IPS-NIHi11 (cell line): ENCODE measurements around the gene IBA57.
"Not testable (repeated sequence)": the region's sequence is repeated elsewhere in the genome, so short reads cannot be mapped to it uniquely, and the experiment has no call there.

Source experiments
- DNase-seq: peaks from one replicate; pipeline ENCODE4 v3.0.0; 2012; ENCODE audit warnings: mixed read lengths, low spot score

IBA57 gene

GRCh38 chr1:228172591-228173527 lies 7.3 kb downstream of the IBA57 start:
- DNase-seq = no peak

DNA sequence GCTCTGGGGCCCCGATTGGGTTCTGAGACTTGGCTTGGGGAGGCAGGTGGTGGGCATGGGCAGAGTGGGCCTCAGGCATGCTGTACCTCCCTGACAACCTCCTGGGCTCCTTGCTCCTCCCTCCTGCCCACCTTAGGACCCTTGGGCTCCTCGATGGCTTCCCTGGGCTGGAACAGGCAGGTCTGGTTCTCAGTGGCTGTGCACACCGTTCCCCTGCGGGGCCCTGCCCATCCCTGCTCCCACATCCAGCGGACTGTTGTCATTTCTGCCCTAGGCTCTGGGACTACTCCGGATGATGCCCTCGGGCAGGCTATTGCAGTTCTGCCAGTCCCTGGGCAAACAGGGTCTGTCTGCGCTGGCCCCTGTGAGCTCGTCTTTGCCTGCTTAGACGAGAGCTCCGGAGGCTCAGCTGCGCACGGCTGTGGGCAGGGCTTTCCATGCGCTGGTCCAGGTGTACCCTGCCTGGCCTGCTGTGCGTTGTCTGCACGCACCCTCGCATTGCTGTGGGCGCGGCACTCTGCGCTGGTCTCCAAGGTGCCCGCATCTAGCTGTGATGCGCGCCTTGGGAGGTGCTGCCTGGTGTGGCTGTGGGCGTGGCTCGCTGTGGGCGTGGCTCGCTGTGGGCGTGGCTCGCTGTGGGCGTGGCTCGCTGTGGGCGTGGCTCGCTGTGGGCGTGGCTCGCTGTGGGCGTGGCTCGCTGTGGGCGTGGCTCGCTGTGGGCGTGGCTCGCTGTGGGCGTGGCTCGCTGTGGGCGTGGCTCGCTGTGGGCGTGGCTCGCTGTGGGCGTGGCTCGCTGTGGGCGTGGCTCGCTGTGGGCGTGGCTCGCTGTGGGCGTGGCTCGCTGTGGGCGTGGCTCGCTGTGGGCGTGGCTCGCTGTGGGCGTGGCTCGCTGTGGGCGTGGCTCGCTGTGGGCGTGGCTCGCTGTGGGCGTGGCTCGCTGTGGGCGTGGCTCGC lies 8.2 kb downstream of the IBA57 start:
- peak; percentile 78 for DNase-seq

- DNase-seq = peak; percentile 91
These were observed 9.1 kb downstream of the IBA57 start for GRCh38 chr1:228174482-228175315.

- DNase-seq = no peak
These were observed 9.9 kb downstream of the IBA57 start for GRCh38 chr1:228175316-228176023.

DNA sequence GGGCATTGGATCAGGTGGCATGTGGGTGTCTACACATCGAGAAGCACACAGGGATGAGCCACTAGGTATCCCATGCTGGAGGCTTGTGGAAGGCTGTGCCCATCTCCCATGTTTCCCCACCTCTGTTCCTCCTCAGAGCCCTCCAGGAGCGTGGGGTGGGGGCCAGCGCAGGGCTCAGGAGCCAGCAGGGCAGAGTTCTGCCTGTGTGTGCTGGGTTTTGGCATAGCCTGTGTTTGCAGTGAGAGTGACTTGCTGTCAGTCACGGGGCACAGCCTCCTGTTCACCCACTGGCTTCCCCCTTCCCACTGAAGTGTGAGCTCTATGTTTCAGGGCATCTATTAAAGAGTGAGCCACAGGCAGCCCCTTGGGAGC lies 10.4 kb downstream of the IBA57 start:
- no peak for DNase-seq

DNA sequence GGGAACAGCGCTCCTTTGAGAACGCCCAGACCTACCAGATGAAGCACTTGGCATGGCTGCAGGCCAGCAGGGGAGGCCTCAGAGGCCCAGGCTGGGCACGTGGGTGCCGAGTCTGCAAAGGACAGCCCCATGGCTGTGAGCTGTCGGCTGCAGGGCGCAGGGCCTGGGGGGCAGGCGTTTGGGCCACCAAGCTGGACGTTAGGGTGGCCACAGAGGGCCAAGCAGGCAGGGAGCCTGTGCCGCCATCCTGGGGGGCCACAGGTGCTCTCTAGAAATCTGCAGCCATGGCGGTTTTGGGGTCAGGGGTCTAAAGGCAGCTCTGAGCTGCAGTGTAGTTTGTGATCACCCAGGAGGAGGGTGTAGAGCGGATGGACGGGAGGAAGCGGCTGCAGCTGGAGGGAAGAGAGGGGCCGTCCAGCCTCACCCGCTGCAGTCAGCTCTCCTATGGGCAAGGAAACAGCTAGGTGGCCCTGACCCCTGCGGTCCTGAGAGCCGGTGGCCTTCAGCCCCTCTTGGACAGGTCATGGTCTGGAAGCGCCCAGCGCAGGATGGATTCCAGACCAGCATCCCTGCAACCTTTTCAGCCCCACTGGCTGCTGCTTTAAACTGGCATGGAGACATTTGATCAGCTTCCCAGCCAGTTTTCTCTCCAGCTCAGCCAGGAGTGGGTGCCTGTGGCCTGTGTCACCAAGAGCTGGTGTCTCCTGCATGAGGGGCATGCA lies 11.0 kb downstream of the IBA57 start:
- no peak for DNase-seq

- DNase-seq = no peak
These were observed 11.5 kb downstream of the IBA57 start for GRCh38 chr1:228177183-228177475.

GRCh38 chr1:228177721-228178710 lies 12.4 kb downstream of the IBA57 start:
- no peak for DNase-seq

- DNase-seq = no peak
These were observed 13.4 kb downstream of the IBA57 start for GRCh38 chr1:228178737-228179684.

- no peak for DNase-seq
These were observed 14.8 kb downstream of the IBA57 start for GRCh38 chr1:228180271-228180958.

- DNase-seq = no peak
These were observed 15.5 kb downstream of the IBA57 start for GRCh38 chr1:228180959-228181644.

DNA sequence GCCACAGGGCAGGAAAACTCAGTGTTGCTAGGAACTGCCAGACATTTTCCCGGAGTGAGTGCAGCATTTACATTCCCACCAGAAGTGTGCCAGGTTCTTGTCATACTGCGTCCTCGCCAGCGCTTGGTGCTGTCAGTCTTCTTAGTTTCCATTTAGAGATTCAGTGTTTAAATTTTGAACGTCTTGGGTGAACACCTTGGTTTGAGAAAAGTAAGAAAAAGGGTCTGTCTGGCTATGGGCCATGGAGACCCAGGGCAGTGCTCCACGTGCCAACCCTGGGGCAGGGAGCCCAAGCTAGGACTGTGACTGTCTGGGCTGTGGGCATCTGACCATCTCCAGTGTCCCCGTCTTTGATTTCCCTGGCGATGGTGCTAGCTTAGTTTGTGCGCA lies 16.0 kb downstream of the IBA57 start:
- no peak for DNase-seq

DNA sequence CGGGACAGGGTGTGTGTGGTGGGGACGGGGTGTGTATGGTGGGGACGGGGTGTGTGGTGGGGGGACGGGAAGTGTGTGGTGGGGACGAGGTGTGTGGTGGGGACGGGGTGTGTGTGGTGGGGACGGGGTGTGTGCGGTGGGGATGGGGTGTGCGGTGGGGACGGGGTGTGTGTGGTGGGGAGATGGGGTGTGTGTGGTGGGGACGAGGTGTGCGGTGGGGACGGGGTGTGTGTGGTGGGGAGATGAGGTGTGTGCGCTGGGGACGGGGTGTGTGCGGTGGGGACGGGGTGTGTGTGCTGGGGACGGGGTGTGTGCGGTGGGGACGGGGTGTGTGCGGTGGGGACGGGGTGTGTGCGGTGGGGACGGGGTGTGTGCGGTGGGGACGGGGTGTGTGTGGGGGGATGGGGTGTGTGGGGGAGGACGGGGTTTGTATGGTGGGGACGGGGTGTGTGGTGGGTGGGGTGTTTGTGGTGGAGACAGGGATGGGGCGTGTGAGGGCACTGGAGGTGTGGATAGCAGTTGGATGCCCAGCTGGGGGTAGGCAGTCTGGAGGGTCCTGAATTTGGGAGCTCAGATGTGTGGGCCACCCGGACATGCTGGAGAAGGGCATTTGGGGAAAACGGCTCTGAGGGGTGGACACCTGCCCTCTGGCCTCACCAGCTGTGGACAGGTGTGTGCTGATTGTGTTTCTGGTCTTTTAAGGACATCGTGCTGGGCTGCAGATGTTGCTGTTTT lies 16.9 kb downstream of the IBA57 start:
- DNase-seq = no peak

DNA sequence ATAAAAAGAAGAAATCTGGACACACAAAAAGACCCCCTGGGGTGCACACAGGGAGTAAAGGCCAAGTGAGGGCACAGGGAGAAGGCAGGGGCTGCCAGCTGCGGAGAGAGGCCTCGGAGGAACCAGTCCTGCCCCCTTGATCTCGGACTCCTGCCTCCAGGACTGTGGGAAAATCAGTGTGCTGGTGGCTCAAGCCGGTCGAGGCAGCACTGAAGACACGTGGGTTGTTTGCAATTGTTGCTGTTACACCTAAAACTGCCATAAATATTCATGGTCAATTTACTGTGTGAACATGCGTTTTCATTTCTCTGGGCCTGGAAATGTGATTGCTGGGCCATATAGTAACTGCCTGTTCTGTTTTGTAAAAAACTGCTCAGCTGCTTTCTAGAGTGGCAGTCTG lies 18.5 kb downstream of the IBA57 start:
- DNase-seq = no peak

DNA sequence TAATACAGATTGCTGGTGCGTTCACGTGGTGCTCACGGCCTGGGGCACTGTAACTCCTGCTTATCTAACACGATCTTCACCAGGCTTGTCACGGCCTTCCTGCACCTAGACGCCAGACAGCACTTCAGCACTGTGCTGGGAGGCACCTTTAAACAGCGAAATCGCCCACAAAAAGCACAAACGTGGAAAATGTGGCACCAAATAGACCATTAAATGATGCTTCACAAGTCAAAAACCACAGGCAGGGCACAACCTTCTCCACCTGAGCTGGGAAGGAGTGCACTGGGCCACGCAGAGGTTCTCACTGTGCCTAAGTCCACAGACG lies 20.0 kb downstream of the IBA57 start:
- no peak for DNase-seq

- not testable (repeated sequence) for DNase-seq
These were observed 22.6 kb downstream of the IBA57 start for GRCh38 chr1:228188249-228188648.

GRCh38 chr1:228190182-228190581 lies 24.6 kb downstream of the IBA57 start:
- no peak for DNase-seq
